D721Med (cell line): Measurements from ENCODE around the gene LRRN4.

Experiments
- DNase-seq: peaks from one replicate; pipeline ENCODE4 v3.0.0; 2011; ENCODE audit warnings: low spot score; ENCODE audit not compliant: insufficient read length
- FAIRE-seq: peaks from 2 replicates; lab custom pipeline; 2011; peaks lifted over from hg19 to GRCh38; lab: Jason Lieb, UNC
- CTCF ChIP-seq: IDR thresholded peaks from 2 replicates; pipeline ENCODE4 v1.5.1; 2012; ENCODE audit warnings: mild to moderate bottlenecking, control low read depth; ENCODE audit not compliant: insufficient read depth; ENCODE audit errors: missing control alignments

LRRN4 gene

GRCh38 chr20:6094063-6094462, 40.2 kb upstream of the LRRN4 start:
- DNase-seq (no peak), FAIRE-seq (no peak)
- no peak for TF ChIP-seq CTCF

GRCh38 chr20:6091661-6092060, 37.8 kb upstream of the LRRN4 start:
- FAIRE-seq (no peak), DNase-seq (no peak)
- TF ChIP-seq CTCF = no peak

GRCh38 chr20:6086868-6087267, 33.0 kb upstream of the LRRN4 start:
- DNase-seq (no peak), FAIRE-seq (no peak)
- TF ChIP-seq CTCF = no peak

GRCh38 chr20:6083926-6084325, 30.1 kb upstream of the LRRN4 start:
- TF ChIP-seq CTCF = no peak
- FAIRE-seq (no peak), DNase-seq (no peak)

GRCh38 chr20:6081236-6081635, 27.4 kb upstream of the LRRN4 start:
- no peak for TF ChIP-seq CTCF
- FAIRE-seq (no peak), DNase-seq (no peak)

- FAIRE-seq = no peak
- TF ChIP-seq CTCF = no peak
- no peak for DNase-seq
Measured at GRCh38 chr20:6079016-6079415, 25.2 kb upstream of the LRRN4 start.

- no peak for TF ChIP-seq CTCF
- FAIRE-seq (no peak), DNase-seq (no peak)
Measured at GRCh38 chr20:6075428-6076219, 21.8 kb upstream of the LRRN4 start.
